Tibial nerve (tissue), 4 donors: ENCODE data around the gene CLCF1. TPM values are rescaled to one million over a fixed set of nuclear protein-coding genes. Genes with fewer than 3 reads are reported as not detected.
A peak's percentile ranks its signal among the peaks of the same experiment; 100 is the strongest.

Experiments used
- DNase-seq, 2 donors: peaks; one replicate each; pipeline ENCODE4 v3.0.0-alpha.2; 2019; ENCODE audit warnings: low spot score in 2 of 2
- H3K27ac ChIP-seq, 4 donors: fragments of 200-600 bp; sonication (generic) in 3 of 4; one replicate each; pipeline ENCODE4 v1.5.1; 2017 to 2019; ENCODE audit warnings: mild to moderate bottlenecking in 1 of 4
- H3K27me3 ChIP-seq, 2 donors: fragments of 200-600 bp; sonication (generic) in 1 of 2; one replicate each; pipeline versions ENCODE4 v1.5.1 to v1.6.0; 2017 to 2019
- H3K36me3 ChIP-seq, 3 donors: fragments of 200-600 bp; sonication (generic); one replicate each; pipeline ENCODE4 v1.5.1; 2018 to 2019
- H3K4me1 ChIP-seq, 4 donors: fragments of 200-600 bp; sonication (generic) in 3 of 4; one replicate each; pipeline ENCODE4 v1.5.1; 2017 to 2019
- H3K4me3 ChIP-seq, 4 donors: fragments of 200-600 bp; sonication (generic) in 3 of 4; one replicate each; pipeline ENCODE4 v1.5.1; 2017 to 2019; ENCODE audit warnings: mild to moderate bottlenecking in 1 of 4, moderate library complexity in 1 of 4
- H3K9me3 ChIP-seq, 4 donors: fragments of 200-600 bp; sonication (generic) in 3 of 4; one replicate each; pipeline ENCODE4 v1.5.1; 2017 to 2019
- CTCF ChIP-seq, 5 experiments: fragments of 200-600 bp in 3 of 5; fragments of 450-650 bp in 2 of 5; sonication (generic) in 3 of 5; IDR thresholded peaks; one replicate each; pipeline ENCODE4 v1.5.1; 2016 to 2019; ENCODE audit warnings: antibody characterized with exemption in 5 of 5, mild to moderate bottlenecking in 3 of 5, moderate library complexity in 2 of 5
- EP300 ChIP-seq, 2 donors: sonication (generic); formaldehyde crosslinking; IDR thresholded peaks; one replicate each; pipeline ENCODE4 v1.6.1; 2017; ENCODE audit warnings: antibody characterized with exemption in 2 of 2, mild to moderate bottlenecking in 1 of 2
- POLR2A ChIP-seq, 2 donors: fragments of 450-650 bp; IDR thresholded peaks; one replicate each; pipeline ENCODE4 v1.6.1; 2017; ENCODE audit warnings: antibody characterized with exemption in 2 of 2, mild to moderate bottlenecking in 2 of 2, moderate library complexity in 2 of 2
- WGBS, 2 donors: methylation state at CpG; one replicate each; pipeline ENCODE4 v1.1.5; 2018; 5-methylcytosine and 5-hydroxymethylcytosine counted together
- total RNA-seq, 4 donors: library from RNA; depleted of rRNA; stranded (reverse); fragments of >200 nt; gene quantifications; one replicate each; pipeline ENCODE4 v1.1.0, GENCODE V29; 2016

The CLCF1 gene
- total RNA-seq, 4 donors from 2014 or later = 3.7 to 23.1 (median 5.9) TPM

DNA sequence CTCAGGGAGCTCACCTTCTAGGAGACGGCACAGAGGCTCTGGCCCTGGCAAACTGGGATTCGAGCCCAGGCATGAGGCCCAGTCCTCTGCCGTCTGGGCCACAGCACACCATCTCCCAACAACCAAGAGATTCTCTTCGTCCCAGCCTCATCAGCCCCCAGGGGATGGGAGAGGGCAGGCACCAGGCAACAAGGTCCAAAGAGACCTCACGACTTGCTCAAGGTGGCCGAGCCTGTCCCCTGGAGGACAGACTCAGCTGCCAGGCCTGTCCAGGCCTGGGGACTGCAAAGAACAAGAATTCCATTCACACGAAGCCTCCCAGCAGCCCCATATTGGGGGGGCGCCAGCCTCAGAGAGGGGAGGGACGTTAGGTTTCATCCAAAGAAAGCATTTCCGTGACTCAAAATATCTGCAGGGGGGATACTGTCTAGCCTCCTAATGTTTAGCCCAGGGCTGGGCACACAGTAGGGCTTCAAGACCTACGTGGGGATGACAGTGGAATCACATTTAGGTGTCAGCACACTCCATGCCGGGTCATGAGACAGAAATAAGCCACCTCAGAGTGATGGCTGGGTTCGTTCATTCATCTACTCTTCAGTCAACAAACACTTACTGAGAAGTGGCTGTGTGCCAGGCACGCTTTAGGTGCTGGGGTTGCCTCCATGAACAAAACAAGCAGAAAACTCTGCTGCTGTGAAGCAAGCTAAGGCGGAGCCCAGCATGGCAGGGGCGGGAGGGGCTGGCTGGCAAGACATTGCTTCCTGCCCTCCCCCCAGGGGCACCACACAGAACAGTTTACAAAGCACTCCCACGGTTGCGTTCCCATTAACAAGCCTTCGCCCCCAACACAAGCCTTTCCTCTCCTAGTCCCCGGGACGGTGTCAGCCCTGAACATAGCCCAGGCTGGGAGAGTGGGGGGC is 43.3 kb upstream of the CLCF1 start:
- DNase-seq = peak in 1 of 2 donors; percentile 24
- WGBS, 2 donors = 24 to 40% methylated on average over 21 of the region's 21 CpGs
- Histone ChIP-seq H3K27me3 (peaks cover 0 to 20% of the 10 kb centered on the region in 2 donors), H3K36me3 (no peaks in the 10 kb centered on the region), H3K27ac (peak overlapping the region; percentile 56 to 93 (median 82)), H3K4me3 (peak overlapping the region in 1 of 4 donors; percentile 49), H3K9me3 (no peaks in the 10 kb centered on the region), H3K4me1 (peaks cover 0 to 77% (median 38%) of the 10 kb centered on the region in 4 donors)
- TF ChIP-seq CTCF (IDR thresholded peaks at IDR 0.05) (no peak), EP300 (IDR thresholded peaks at IDR 0.05) (peak in 1 of 2 donors; percentile 50), POLR2A (IDR thresholded peaks at IDR 0.05) (peak in 1 of 2 donors; percentile 6)

- H3K9me3 ChIP-seq = no peaks in the 10 kb centered on the region
- no peaks in the 10 kb centered on the region for H3K36me3 ChIP-seq
- H3K4me3 ChIP-seq = peak within 1 kb of the TSS; percentile 1 to 49 (median 30)
- WGBS, 2 donors = 9 to 14% methylated on average over 14 to 45 of the region's 67 CpGs
- peaks cover 0 to 80% (median 42%) of the 10 kb centered on the region in 4 donors for H3K4me1 ChIP-seq
- H3K27ac ChIP-seq = peak within 1 kb of the TSS; percentile 56 to 93 (median 82)
- no peak for TF ChIP-seq EP300 (IDR thresholded peaks at IDR 0.05)
- TF ChIP-seq POLR2A (IDR thresholded peaks at IDR 0.05) = no peak
- TF ChIP-seq CTCF (IDR thresholded peaks at IDR 0.05) = no peak
- peaks cover 0 to 29% of the 10 kb centered on the region in 2 donors for H3K27me3 ChIP-seq
- no peak for DNase-seq
These were observed 42.3 kb upstream of the CLCF1 start, which contains the start of gene CARNS1 for GRCh38 chr11:67415501-67416304. Gene CARNS1 (plus strand): TSS chr11:67415678. CDS start chr11:67416200, 522 bp downstream.

- TF ChIP-seq POLR2A (IDR thresholded peaks at IDR 0.05) (no peak), EP300 (IDR thresholded peaks at IDR 0.05) (no peak), CTCF (IDR thresholded peaks at IDR 0.05) (no peak)
- H3K4me1 ChIP-seq = peaks cover 0 to 79% (median 49%) of the 10 kb centered on the region in 4 donors
- H3K27ac ChIP-seq = peak overlapping the region in 1 of 4 donors; percentile 14
- H3K9me3 ChIP-seq = no peaks in the 10 kb centered on the region
- H3K36me3 ChIP-seq = no peaks in the 10 kb centered on the region
- DNase-seq = no peak
- WGBS, 2 donors = 40 to 52% methylated on average over 2 of the region's 2 CpGs
- peaks cover 0 to 48% of the 10 kb centered on the region in 2 donors for H3K27me3 ChIP-seq
- no peak overlapping the region for H3K4me3 ChIP-seq
These were observed 40.0 kb upstream of the CLCF1 start for GRCh38 chr11:67413266-67413849.

DNA sequence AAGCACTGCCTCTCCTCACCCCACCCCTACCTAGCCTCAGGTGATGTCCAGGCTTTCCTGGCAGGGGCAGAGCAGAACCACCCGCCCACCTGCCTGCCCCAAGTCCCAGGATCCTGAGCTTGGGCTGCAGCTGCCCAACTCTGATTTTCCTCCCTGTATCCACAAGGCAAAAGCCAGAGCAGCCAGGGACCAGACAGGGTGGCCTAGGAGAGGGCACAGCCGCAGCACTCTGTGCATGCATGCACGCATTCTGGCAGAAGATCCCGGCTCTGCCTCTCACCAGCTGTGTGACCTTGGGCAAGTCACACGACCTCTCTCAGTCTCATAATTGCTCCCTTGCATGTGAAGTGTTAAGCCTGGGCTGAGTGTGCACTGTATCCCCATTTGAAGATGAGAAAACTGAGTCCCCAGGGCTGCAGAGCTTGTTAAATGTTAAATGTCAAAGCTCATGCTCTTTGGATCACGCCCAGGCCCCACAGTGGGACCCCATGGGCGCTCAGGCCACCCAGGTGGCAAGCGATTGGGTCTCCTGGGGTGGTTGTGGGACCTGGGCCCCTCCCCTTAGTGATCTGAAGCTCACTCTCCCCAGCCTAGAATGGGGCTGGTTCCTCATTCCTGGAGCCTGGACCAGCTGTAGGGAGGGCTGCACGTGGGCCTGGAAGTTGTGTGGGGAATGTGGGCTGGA is 39.2 kb upstream of the CLCF1 start:
- no peak for TF ChIP-seq CTCF (IDR thresholded peaks at IDR 0.05)
- Histone ChIP-seq H3K27ac (peak overlapping the region in 1 of 4 donors; percentile 14), H3K9me3 (no peaks in the 10 kb centered on the region), H3K36me3 (no peaks in the 10 kb centered on the region), H3K4me1 (peaks cover 0 to 75% (median 49%) of the 10 kb centered on the region in 4 donors), H3K27me3 (peaks cover 0 to 48% of the 10 kb centered on the region in 2 donors), H3K4me3 (no peak overlapping the region)
- no peak for DNase-seq
- WGBS, 2 donors = 41 to 50% methylated on average over 4 to 8 of the region's 9 CpGs
